GM23338 (cell line): ENCODE data around the gene TMC2.
"Not testable (repeated sequence)": the region's sequence is repeated elsewhere in the genome, so short reads cannot be mapped to it uniquely, and the experiment has no call there.

Experiments used
- CREB1 ChIP-seq: fragments of 250-450 bp; sonication (Bioruptor Pico); IDR thresholded peaks from 2 replicates; pipeline ENCODE4 v1.5.0; 2020; ENCODE audit warnings: low read depth, mild to moderate bottlenecking, moderate library complexity
- CTCF ChIP-seq, 2 experiments: fragments of 200-600 bp in 1 of 2; sonication (generic) in 1 of 2; conservative IDR thresholded peaks; 2 replicates each; pipeline versions ENCODE4 v1.5.1 to v1.6.1; 2016 to 2017; ENCODE audit warnings: antibody characterized with exemption in 2 of 2, low read depth in 2 of 2, mild to moderate bottlenecking in 2 of 2, moderate library complexity in 1 of 2
- ETS1 ChIP-seq: IDR thresholded peaks from 2 replicates; pipeline ENCODE4 v1.6.1; 2016; ENCODE audit warnings: antibody characterized with exemption
- EZH2 ChIP-seq: fragments of 200-600 bp; sonication (generic); IDR thresholded peaks from one replicate; pipeline ENCODE4 v1.8.0; 2017; ENCODE audit warnings: antibody characterized with exemption, mild to moderate bottlenecking, low read depth; ENCODE audit not compliant: unreplicated experiment
- EZH2phosphoT487 ChIP-seq: fragments of 200-600 bp; sonication (generic); IDR thresholded peaks from one replicate; pipeline ENCODE4 v1.8.1; 2018; ENCODE audit warnings: antibody characterized with exemption; ENCODE audit not compliant: unreplicated experiment
- JUNB ChIP-seq: IDR thresholded peaks from one replicate; pipeline ENCODE4 v1.6.1; 2016; ENCODE audit warnings: antibody characterized with exemption; ENCODE audit not compliant: unreplicated experiment
- NANOG ChIP-seq: IDR thresholded peaks from 2 replicates; pipeline ENCODE4 v1.6.1; 2016; ENCODE audit warnings: antibody characterized with exemption, borderline replicate concordance
- POLR2AphosphoS5 ChIP-seq: IDR thresholded peaks from 2 replicates; pipeline ENCODE4 v1.6.1; 2016; ENCODE audit warnings: antibody characterized with exemption, low read depth
- REST ChIP-seq: IDR thresholded peaks from one replicate; pipeline ENCODE4 v1.6.1; 2018; ENCODE audit warnings: antibody characterized with exemption; ENCODE audit not compliant: unreplicated experiment
- STAT1 ChIP-seq: IDR thresholded peaks from one replicate; pipeline ENCODE4 v1.6.1; 2016; ENCODE audit warnings: antibody characterized with exemption; ENCODE audit not compliant: unreplicated experiment
- ZNF114 ChIP-seq: fragments of 250-450 bp; sonication (Bioruptor Pico); IDR thresholded peaks from 2 replicates; pipeline ENCODE4 v1.5.0; 2020; ENCODE audit warnings: mild to moderate bottlenecking, moderate library complexity
- ZNF462 ChIP-seq: fragments of 250-450 bp; sonication (Bioruptor Pico); IDR thresholded peaks from 2 replicates; pipeline ENCODE4 v1.5.0; 2020; ENCODE audit warnings: mild to moderate bottlenecking, moderate library complexity

GRCh38 chr20:2684817-2685216, 148.4 kb downstream of the TMC2 start:
- not testable (repeated sequence) for TF ChIP-seq CTCF (conservative IDR thresholded peaks at IDR 0.05; ENCODE audit: low read depth in 2 of 2); EZH2; ZNF462; CREB1; ZNF114; JUNB; NANOG; POLR2AphosphoS5; EZH2phosphoT487; REST; ETS1; STAT1
